Measurements from ENCODE around the gene SH2D7.

Gene SH2D7

GRCh38 chr15:78072080-78072892, 20.1 kb upstream of the SH2D7 start:
- H3K4me3 ChIP-seq, result peak overlapping the region; percentile 46
- no peak for DNase-seq (ENCODE audit: low spot score)
- TF ChIP-seq CTCF (IDR thresholded peaks at IDR 0.05), result no peak

DNA sequence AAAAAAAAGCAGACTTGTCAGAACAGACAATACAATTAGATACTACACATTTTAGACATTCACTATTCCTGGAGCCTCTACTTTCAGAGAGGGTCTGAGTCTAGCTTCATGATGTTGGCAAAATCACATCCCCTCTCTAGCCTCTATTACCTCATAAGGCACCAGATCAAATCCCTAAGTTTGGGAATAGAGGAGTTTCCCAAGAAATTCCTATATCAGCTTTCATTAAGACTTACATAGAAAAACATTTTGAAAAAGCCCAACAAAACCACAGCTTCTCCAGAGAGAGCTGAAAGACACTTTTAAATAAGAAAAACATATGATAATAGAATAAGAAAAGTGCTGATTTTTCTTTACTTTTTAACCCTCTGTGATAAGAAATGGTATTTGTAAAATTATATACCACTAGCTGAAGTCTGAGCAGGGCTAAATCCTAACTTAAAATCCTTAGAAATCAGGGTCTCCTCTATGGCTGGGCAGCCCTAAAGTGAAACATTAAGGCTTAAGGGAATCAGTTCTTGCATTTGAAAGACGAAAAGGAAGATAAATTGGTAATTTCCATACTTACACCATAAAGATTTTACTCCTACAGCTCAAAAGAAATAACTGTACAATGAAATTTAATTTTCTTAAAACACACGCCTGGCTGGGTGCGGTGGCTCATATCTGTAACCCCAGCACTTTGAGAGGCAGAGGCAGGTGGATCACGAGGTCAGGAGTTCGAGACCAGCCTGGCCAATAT, 19.1 kb upstream of the SH2D7 start:
- DNase-seq (ENCODE audit: low spot score), result no peak
- Histone ChIP-seq H3K27ac (peak overlapping the region; percentile 22 to 78), H3K4me3 (peak overlapping the region; percentile 46)
- TF ChIP-seq CTCF (IDR thresholded peaks at IDR 0.05), result no peak

More at GRCh38 chr15:78072080-78072892, 20.1 kb upstream of the SH2D7 start:
- H3K27ac ChIP-seq, result peak overlapping the region; percentile 22 to 78

DNA sequence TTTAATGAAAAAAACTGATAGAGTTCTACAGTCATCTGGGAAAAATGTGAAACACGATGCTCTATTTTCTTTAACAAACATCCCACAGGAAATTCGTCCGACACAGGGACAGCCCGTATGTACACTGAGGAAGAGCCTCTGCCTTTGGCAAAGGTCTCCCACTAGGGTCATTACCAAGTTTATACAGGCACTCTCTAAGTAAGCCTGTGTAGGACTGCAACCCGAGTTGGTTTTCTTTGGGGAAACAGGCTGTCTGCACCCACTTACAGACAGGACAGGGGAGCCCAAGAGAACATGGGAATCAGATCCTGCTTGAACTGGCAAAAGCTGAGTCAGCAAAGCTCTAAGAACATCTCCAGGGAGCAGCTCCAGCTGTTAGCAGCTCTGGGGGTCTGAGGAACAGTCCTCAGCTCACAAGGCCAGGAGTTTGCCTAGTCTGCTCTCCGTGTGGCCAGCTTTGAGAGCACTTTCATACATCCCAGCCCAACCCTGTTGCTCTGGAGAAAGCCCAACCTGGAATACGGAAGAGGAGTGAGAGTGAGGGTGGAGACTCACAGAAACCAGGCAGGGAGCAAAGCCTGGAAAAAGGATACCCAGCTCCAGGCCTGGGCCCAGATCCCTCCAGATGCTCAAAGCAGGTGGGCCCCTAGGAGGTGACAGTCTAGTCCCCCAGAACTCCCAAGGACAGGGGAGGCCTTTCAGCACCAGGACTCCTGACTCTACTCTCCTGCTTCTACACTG, 16.7 kb upstream of the SH2D7 start:
- no peak for TF ChIP-seq CTCF (IDR thresholded peaks at IDR 0.05)
- Histone ChIP-seq H3K4me3 (peak overlapping the region; percentile 91), H3K27ac (peak overlapping the region; percentile 88 to 94)
- DNase-seq (ENCODE audit: low spot score), result no peak

GRCh38 chr15:78076231-78077052, 15.9 kb upstream of the SH2D7 start:
- no peak for TF ChIP-seq CTCF (IDR thresholded peaks at IDR 0.05)
- DNase-seq (ENCODE audit: low spot score), result no peak
- Histone ChIP-seq H3K4me3 (peak overlapping the region; percentile 91), H3K27ac (peak overlapping the region; percentile 88 to 94)

- DNase-seq (ENCODE audit: low spot score), result no peak
- Histone ChIP-seq H3K27ac (peak within 1 kb of the TSS; percentile 88 to 94), H3K4me3 (peak within 1 kb of the TSS; percentile 91)
- no peak for TF ChIP-seq CTCF (IDR thresholded peaks at IDR 0.05)
Observed at GRCh38 chr15:78077053-78077870, 15.1 kb upstream of the SH2D7 start, which contains the start of gene TBC1D2B. TBC1D2B (minus strand) TSS chr15:78077711; CDS start chr15:78077652, 59 bp downstream.
